DOHH2 (cell line): Measurements from ENCODE around the gene MED17.

Experiments
- H3F3A ChIP-seq: fragments of 200-600 bp; sonication (generic), shearing (Covaris generic); 2 replicates; pipeline ENCODE4 v1.6.0; 2016; ENCODE audit warnings: antibody characterized with exemption, mild to moderate bottlenecking; ENCODE audit not compliant: control insufficient read depth, insufficient read depth
- H3K27ac ChIP-seq: fragments of 200-600 bp; sonication (generic); 2 replicates; pipeline ENCODE4 v1.5.1; 2014; ENCODE audit warnings: low read depth, mild to moderate bottlenecking, low read length, moderate library complexity
- H3K27me3 ChIP-seq: fragments of 200-600 bp; sonication (generic); 2 replicates; pipeline ENCODE4 v1.6.1; 2014; ENCODE audit warnings: mild to moderate bottlenecking, low read length, mixed read lengths; ENCODE audit not compliant: control insufficient read depth
- H3K36me3 ChIP-seq: fragments of 200-600 bp; sonication (generic); 2 replicates; pipeline ENCODE4 v1.6.1; 2014; ENCODE audit warnings: mild to moderate bottlenecking, low read length, moderate library complexity, mixed read lengths; ENCODE audit not compliant: control insufficient read depth
- H3K4me1 ChIP-seq: fragments of 200-600 bp; sonication (generic); 2 replicates; pipeline ENCODE4 v1.6.1; 2014; ENCODE audit warnings: mild to moderate bottlenecking, low read length, mixed read lengths; ENCODE audit not compliant: control insufficient read depth
- H3K4me2 ChIP-seq: fragments of 200-600 bp; sonication (generic); 2 replicates; pipeline ENCODE4 v1.6.0; 2014; ENCODE audit warnings: mild to moderate bottlenecking, low read length, moderate library complexity
- H3K4me3 ChIP-seq: fragments of 200-600 bp; sonication (generic); 2 replicates; pipeline ENCODE4 v1.5.1; 2014; ENCODE audit warnings: mild to moderate bottlenecking, low read length, mixed read lengths
- H3K79me2 ChIP-seq: fragments of 200-600 bp; sonication (generic); 2 replicates; pipeline ENCODE4 v1.6.1; 2014; ENCODE audit warnings: mild to moderate bottlenecking, low read length, mixed read lengths; ENCODE audit not compliant: control insufficient read depth
- H3K9me2 ChIP-seq: fragments of 200-600 bp; sonication (generic); replicated peaks from 2 replicates; pipeline ENCODE4 v1.6.1; 2014; ENCODE audit warnings: mild to moderate bottlenecking, low read length, mixed read lengths; ENCODE audit not compliant: control insufficient read depth
- H3K9me3 ChIP-seq: fragments of 200-600 bp; sonication (generic); 2 replicates; pipeline ENCODE4 v1.6.1; 2014; ENCODE audit warnings: antibody characterized with exemption, low read length, mixed read lengths; ENCODE audit not compliant: control insufficient read depth, insufficient read depth
- H4K20me1 ChIP-seq: fragments of 200-600 bp; sonication (generic); 2 replicates; pipeline ENCODE4 v1.6.0; 2014; ENCODE audit warnings: low read depth, mild to moderate bottlenecking, antibody characterized with exemption, low read length, moderate library complexity; ENCODE audit not compliant: control insufficient read depth, insufficient read depth
- EZH2phosphoT487 ChIP-seq: fragments of 200-600 bp; sonication (generic); IDR thresholded peaks from 2 replicates; pipeline ENCODE4 v1.6.1; 2017; ENCODE audit warnings: borderline replicate concordance, mild to moderate bottlenecking, antibody characterized with exemption, low read length, moderate library complexity, mixed read lengths
- TF ChIP-seq, protein P1 (sequence below): fragments of 200-600 bp; sonication (generic); IDR thresholded peaks from one replicate; pipeline ENCODE4 v1.5.1; 2014; ENCODE audit warnings: antibody characterized with exemption, mild to moderate bottlenecking, low read depth, low read length; ENCODE audit not compliant: poor library complexity, severe bottlenecking

The MED17 gene, protein sequence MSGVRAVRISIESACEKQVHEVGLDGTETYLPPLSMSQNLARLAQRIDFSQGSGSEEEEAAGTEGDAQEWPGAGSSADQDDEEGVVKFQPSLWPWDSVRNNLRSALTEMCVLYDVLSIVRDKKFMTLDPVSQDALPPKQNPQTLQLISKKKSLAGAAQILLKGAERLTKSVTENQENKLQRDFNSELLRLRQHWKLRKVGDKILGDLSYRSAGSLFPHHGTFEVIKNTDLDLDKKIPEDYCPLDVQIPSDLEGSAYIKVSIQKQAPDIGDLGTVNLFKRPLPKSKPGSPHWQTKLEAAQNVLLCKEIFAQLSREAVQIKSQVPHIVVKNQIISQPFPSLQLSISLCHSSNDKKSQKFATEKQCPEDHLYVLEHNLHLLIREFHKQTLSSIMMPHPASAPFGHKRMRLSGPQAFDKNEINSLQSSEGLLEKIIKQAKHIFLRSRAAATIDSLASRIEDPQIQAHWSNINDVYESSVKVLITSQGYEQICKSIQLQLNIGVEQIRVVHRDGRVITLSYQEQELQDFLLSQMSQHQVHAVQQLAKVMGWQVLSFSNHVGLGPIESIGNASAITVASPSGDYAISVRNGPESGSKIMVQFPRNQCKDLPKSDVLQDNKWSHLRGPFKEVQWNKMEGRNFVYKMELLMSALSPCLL

DNA sequence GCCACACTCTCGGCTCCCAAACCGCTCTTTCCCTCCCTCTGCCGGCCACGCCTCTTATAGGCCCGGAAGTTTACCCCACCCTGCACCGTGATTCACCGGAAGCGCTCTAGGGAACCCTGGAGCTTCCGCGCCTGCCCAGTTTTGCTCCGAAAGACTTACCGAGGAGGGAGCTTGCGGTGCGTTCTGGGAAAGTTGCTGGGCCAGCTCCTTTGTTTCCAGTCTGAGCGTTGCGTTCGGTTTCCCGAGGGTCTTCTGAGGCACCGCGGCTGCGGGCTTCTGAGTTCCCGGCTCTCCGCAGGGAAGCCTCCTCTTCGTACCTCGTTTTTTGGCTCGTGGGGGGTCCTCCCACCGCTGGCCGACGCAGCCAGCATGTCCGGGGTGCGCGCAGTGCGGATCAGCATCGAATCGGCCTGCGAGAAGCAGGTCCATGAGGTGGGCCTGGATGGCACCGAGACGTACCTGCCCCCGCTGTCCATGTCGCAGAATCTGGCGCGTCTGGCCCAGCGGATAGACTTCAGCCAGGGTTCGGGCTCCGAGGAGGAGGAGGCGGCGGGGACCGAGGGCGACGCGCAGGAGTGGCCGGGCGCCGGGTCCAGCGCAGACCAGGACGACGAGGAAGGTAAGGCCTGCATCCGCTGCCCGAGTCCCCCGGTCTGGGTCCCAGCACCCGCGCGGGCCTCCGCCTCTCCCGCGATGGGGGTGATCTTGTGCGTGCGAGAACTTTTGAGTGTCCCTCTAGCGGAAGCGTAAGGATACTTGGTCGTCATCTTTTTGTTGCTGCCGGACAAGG, at the start of gene MED17:
TSS of gene MED17 (plus strand) at position 138 of the 790 bp plus-strand sequence. CDS start at position 370, 232 bp downstream.
- Histone ChIP-seq H3K4me3 (peak within 1 kb of the TSS; percentile 97), H3K36me3 (peaks cover 48% of the 10 kb centered on the region), H3K27ac (peak within 1 kb of the TSS; percentile 74), H3F3A (no peaks in the 10 kb centered on the region), H3K9me3 (no peaks in the 10 kb centered on the region), H4K20me1 (peaks cover 23% of the 10 kb centered on the region), H3K4me2 (peak within 1 kb of the TSS; percentile 97), H3K4me1 (peaks cover 25% of the 10 kb centered on the region), H3K27me3 (no peaks in the 10 kb centered on the region), H3K79me2 (peaks cover 68% of the 10 kb centered on the region), H3K9me2 (no peaks in the 10 kb centered on the region)
- no peak for TF ChIP-seq EZH2phosphoT487
- TF ChIP-seq, protein P1, sequence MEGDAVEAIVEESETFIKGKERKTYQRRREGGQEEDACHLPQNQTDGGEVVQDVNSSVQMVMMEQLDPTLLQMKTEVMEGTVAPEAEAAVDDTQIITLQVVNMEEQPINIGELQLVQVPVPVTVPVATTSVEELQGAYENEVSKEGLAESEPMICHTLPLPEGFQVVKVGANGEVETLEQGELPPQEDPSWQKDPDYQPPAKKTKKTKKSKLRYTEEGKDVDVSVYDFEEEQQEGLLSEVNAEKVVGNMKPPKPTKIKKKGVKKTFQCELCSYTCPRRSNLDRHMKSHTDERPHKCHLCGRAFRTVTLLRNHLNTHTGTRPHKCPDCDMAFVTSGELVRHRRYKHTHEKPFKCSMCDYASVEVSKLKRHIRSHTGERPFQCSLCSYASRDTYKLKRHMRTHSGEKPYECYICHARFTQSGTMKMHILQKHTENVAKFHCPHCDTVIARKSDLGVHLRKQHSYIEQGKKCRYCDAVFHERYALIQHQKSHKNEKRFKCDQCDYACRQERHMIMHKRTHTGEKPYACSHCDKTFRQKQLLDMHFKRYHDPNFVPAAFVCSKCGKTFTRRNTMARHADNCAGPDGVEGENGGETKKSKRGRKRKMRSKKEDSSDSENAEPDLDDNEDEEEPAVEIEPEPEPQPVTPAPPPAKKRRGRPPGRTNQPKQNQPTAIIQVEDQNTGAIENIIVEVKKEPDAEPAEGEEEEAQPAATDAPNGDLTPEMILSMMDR = peak; percentile 51

DNA sequence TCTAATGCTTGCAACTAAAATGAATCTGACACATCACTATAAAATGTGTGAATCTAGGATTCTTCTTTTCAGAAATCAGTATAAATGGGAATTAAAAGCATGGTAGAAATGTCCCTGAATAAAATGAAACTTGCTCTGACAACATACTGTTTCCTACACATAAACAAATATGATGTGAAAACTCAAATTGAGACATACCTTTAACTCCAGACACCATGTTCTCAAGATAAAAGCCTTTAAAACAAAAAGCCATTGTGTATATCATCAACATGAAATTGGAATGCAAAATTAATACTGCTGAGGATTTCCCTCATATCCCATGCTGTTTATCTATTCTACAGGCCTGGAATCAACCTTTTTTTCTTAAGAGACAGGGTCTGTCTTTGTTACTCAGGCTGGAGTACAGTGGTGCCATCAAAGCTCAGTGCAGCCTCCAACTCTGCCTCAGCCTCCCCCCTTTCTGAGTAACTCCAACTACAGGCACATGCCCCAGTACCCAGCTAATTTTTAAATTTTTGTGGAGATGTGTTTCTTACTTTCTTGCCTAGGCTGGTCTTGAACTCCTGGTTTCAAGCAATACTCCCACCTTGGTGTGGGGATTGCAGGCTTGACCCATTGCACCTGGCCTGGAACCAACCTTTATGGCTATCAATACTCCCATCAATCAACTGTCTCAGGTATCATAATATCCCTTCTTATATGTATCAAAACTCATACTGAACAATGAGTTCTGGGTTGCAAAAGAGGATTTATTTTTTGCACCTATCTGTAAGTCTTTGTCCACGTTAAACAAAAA, 49.5 kb upstream of the MED17 start:
- Histone ChIP-seq H3K27me3 (no peaks in the 10 kb centered on the region), H3K9me3 (no peaks in the 10 kb centered on the region), H3K9me2 (no peaks in the 10 kb centered on the region), H3K36me3 (peaks cover 100% of the 10 kb centered on the region), H3K4me2 (peak overlapping the region; percentile 86; the same call in 1 of the 2 replicates), H3F3A (peaks cover 100% of the 10 kb centered on the region), H3K4me3 (peak overlapping the region; percentile 11; the same call in 1 of the 2 replicates), H3K4me1 (peaks cover 53% of the 10 kb centered on the region), H3K79me2 (peaks cover 65% of the 10 kb centered on the region), H4K20me1 (peaks cover 76% of the 10 kb centered on the region), H3K27ac (0 out of 2 replicates have a peak overlapping the region, but pooled peaks have one; percentile 6)
- TF ChIP-seq, protein P1 = no peak
- TF ChIP-seq EZH2phosphoT487 = no peak

DNA sequence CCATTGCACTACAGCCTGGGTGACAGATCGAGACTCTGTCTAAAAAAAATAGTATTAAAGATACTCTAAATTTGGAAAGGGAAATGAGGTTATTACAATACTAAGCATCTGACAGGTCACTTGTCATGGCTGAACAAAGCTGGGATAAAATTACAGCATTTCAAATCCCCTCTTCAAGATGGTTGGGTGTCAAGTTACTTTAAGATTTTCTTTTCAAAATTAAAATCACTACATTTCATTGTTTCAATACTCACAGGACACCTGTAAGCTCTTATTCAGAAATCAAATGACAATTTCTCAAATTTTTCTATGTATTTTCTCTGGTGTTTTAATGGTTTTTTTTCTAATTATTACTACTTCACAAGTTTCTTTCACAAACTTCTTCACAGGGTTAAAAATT, 48.5 kb upstream of the MED17 start:
- no peaks in the 10 kb centered on the region for H3K9me2 ChIP-seq
- H3F3A ChIP-seq = peaks cover 100% of the 10 kb centered on the region
- H3K4me3 ChIP-seq = peak overlapping the region; percentile 23; the same call in 1 of the 2 replicates
- peaks cover 53% of the 10 kb centered on the region for H3K4me1 ChIP-seq
- H3K4me2 ChIP-seq = peak overlapping the region; percentile 86
- peaks cover 100% of the 10 kb centered on the region for H3K36me3 ChIP-seq
- no peaks in the 10 kb centered on the region for H3K9me3 ChIP-seq
- no peaks in the 10 kb centered on the region for H3K27me3 ChIP-seq
- peaks cover 75% of the 10 kb centered on the region for H4K20me1 ChIP-seq
- H3K27ac ChIP-seq = peak overlapping the region; percentile 30
- peaks cover 75% of the 10 kb centered on the region for H3K79me2 ChIP-seq
- no peak for TF ChIP-seq EZH2phosphoT487
- TF ChIP-seq, protein P1 = no peak
